ENCODE results near the gene TCIRG1.

The TCIRG1 gene

DNA sequence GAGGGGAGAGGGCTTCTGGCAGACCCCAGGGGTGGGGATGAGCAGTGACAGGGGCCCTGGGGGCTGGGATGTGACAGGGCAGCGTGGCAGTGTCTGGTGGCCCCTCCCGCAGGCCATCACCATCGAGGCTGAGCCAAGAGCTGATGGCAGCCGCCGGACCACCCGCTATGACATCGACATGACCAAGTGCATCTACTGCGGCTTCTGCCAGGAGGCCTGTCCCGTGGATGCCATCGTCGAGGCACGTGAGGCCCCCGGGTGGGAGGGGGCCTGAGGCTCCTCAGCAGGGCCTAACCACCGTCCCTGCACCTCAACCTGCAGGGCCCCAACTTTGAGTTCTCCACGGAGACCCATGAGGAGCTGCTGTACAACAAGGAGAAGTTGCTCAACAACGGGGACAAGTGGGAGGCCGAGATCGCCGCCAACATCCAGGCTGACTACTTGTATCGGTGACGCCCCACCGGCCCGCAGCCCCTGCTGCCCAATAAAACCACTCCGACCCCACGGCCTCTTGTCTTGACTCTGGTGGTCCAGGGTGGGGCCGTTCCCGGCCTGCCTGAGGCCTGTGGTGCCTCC lies 2.6 kb upstream of the TCIRG1 start:
- FAIRE-seq (no peak), DNase-seq (ENCODE audit: insufficient read length, low spot score) (no peak)
- TF ChIP-seq TAF1 (IDR thresholded peaks at IDR 0.05; ENCODE audit: low read depth, low read length) (no peak), POLR2AphosphoS5 (IDR thresholded peaks at IDR 0.05; ENCODE audit: low read depth, low read length) (no peak), SPI1 (IDR thresholded peaks at IDR 0.05; ENCODE audit: low read depth, low read length) (no peak), POLR2A (IDR thresholded peaks at IDR 0.05; ENCODE audit: low read depth, low read length) (no peak), POU2F2 (IDR thresholded peaks at IDR 0.05; ENCODE audit: low read depth, low read length) (no peak), PAX5 (IDR thresholded peaks at IDR 0.05; ENCODE audit: insufficient read depth, low read length, severe bottlenecking) (no peak)

DNA sequence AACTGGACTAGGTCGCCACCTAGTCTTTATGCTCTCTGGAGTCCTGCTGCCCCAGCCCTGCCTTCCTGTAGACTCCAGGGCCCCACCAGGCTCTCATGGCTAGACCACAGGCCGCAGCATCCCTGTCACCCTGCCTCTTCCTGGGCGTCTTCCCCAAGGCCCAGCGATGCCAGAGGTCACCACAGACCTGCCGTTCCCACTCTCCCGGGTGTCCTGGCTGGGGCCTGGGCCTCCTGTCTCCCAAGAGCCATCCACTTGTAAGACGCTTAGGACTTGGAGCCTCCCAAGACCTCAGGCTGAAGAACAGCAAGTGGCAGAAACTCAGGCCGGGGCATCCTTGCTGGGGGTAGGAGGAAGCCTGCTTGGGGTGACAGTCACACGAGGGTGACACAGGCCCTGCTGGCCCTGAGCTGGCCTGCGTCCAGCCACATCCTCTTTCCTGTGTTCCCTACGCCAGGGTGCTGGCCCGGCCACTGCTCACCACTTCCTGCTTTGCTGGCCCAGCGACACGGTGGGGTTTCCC lies 2.0 kb upstream of the TCIRG1 start:
- peak; percentile 65 for TF ChIP-seq SPI1 (IDR thresholded peaks at IDR 0.05; ENCODE audit: low read depth, low read length)
- no peak for TF ChIP-seq PAX5 (IDR thresholded peaks at IDR 0.05; ENCODE audit: insufficient read depth, low read length, severe bottlenecking)
- FAIRE-seq (no peak), DNase-seq (ENCODE audit: insufficient read length, low spot score) (no peak)

DNA sequence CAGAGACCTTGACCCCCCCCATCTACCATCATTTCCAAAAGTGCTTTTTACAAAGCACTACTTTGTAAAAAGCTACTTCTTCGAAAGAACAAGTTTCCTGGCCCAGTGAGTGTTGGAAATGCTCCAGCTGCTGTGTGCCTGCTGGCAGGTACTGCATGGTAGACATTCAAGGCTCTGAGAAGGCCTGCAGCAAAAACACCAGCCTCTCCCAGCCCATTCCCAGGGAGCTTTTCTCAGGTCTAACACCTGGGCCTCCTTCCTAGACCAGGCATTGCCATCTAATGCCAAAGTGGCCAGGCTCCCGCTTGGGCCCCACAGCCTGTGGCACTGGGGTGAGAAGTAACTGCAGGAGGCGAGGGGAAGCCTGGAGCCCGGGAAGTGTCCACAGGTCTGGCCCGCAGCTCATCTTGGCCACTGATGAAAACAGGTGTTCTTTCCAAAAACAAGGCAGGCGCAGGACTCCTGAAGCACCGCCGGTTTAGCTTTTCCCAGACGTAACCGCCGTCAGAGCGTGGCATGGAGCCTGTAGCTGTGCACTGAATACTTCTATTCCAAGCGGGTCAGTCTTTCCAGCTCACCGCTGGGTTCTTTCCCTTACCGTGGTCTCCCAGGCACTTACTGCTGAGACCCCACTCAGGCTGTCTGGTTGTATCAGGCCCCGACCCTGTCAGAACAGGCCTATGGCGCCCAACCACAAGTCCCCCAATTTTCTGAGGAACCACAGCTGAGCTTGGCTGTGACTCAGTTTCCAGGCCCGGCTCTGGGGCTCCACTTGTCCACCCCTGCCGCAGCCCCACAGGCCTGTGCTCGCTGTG lies 1.2 kb upstream of the TCIRG1 start:
- no peak for FAIRE-seq
- DNase-seq (ENCODE audit: insufficient read length, low spot score): no peak

DNA sequence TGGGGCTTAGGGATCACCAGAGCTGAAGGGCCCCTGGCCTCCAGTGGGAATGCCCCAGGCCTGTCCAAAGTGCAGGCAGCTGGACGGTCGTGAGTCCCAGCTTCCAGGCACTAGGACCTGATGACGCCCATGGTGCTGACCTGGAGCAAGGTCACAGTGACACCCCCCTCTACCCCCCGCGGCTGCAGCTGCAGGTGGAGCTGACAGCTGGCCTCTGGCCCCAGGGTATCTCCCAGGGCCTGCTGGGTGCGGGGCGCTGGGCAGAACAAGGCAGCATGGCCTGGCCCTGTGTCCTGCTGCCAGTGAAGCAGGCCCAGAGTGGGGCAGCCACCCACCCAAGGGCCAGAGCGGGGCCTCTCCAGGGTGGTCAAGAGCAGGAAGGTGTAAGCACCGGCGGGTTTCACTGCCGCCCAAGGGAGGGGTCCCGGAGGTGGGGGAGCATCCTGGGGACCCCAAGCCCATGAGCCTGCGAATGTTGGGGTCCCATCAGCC lies 553 bp upstream of the TCIRG1 start:
- no peak for TF ChIP-seq POLR2A (IDR thresholded peaks at IDR 0.05; ENCODE audit: low read depth, low read length)
- FAIRE-seq (no peak), DNase-seq (ENCODE audit: insufficient read length, low spot score) (no peak)

More for the DNA sequence above, 1.2 kb upstream of the TCIRG1 start:
- TF ChIP-seq TAF1 (IDR thresholded peaks at IDR 0.05; ENCODE audit: low read depth, low read length): no peak
- no peak for TF ChIP-seq SPI1 (IDR thresholded peaks at IDR 0.05; ENCODE audit: low read depth, low read length)
- no peak for TF ChIP-seq POLR2A (IDR thresholded peaks at IDR 0.05; ENCODE audit: low read depth, low read length)
- no peak for TF ChIP-seq POU2F2 (IDR thresholded peaks at IDR 0.05; ENCODE audit: low read depth, low read length)
- TF ChIP-seq PAX5 (IDR thresholded peaks at IDR 0.05; ENCODE audit: insufficient read depth, low read length, severe bottlenecking): no peak
- no peak for TF ChIP-seq POLR2AphosphoS5 (IDR thresholded peaks at IDR 0.05; ENCODE audit: low read depth, low read length)

DNA sequence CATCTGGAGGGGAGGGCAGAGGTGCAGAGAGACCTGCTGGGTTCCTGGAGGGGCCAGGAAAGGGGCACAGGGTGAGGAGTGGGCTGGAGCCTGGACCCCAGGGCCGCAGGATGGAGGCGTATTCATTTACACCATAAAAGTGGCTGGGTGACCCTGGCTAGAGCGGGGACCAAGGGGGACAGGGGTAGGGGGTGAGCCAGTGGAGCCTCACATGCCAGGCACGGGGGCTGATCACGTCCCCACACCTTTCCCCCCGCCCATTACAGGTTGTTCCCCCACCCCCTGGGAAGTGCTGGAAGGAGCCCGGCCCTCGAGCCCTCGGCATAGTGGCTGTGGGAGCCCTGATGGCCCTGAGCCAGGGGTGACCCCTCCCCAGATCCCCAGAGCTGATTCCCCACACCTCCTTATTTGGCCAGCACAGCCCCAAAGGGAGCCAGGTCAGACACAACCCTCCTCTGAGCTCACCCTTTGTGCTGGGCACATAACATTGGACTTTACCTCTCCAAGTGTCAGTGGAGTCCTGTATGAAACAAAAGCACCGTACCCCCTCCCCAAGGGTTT lies 781 bp downstream of the TCIRG1 start:
- no peak for TF ChIP-seq TAF1 (IDR thresholded peaks at IDR 0.05; ENCODE audit: low read depth, low read length)
- TF ChIP-seq POLR2AphosphoS5 (IDR thresholded peaks at IDR 0.05; ENCODE audit: low read depth, low read length): no peak
- TF ChIP-seq POLR2A (IDR thresholded peaks at IDR 0.05; ENCODE audit: low read depth, low read length): no peak
- TF ChIP-seq PAX5 (IDR thresholded peaks at IDR 0.05; ENCODE audit: insufficient read depth, low read length, severe bottlenecking): no peak
- TF ChIP-seq SPI1 (IDR thresholded peaks at IDR 0.05; ENCODE audit: low read depth, low read length): no peak
- no peak for TF ChIP-seq POU2F2 (IDR thresholded peaks at IDR 0.05; ENCODE audit: low read depth, low read length)
- no peak for FAIRE-seq
- no peak for DNase-seq (ENCODE audit: insufficient read length, low spot score)

DNA sequence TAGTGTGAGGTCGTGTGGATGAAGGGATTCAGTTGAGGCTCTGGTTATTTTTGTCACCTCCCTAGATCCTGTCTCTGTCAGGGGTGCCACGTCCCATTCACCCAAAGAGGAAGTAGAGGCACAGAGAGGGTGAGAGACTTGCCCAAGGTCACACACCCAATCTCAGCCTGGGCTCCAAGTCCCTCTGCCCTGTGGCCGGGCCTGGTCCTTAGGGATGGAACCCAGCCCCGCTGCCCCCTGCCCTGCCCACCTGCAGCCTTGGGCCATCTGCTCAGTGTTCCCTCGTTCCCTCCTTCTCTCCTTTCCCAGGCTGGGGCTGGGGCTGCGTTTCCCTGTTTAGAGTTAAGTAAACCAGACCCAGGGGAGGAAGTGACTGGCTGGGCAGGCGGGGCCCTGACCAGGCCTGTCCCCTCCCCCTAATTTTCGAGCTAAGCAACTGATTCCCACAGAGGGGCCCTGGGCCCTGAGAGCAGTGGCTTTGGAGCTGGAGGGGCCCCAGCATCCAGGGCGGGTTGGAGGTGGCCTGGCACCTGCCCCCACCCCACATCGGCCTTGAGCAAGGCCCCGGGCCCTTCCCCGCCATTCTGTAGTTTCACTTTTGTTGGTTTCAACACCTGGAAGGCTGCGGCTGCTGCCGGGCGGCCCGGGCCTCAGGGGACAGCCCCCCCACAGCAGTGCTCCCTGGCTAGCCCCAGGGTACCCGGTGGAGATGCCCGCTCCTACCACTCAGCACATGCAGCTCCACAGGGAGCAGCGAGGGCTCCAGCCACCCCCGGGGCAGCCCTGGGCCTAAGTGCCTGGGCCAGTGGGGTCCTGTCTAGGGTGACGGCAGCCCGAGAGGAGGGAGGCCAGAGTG lies 1.5 kb downstream of the TCIRG1 start:
- FAIRE-seq: peak; percentile 87
- TF ChIP-seq SPI1 (IDR thresholded peaks at IDR 0.05; ENCODE audit: low read depth, low read length): peak; percentile 70
- TF ChIP-seq PAX5 (IDR thresholded peaks at IDR 0.05; ENCODE audit: insufficient read depth, low read length, severe bottlenecking): no peak
- 0 out of 2 replicates have a peak, but pooled peaks have one; percentile 14 for TF ChIP-seq TAF1 (IDR thresholded peaks at IDR 0.05; ENCODE audit: low read depth, low read length)
- no peak for TF ChIP-seq POU2F2 (IDR thresholded peaks at IDR 0.05; ENCODE audit: low read depth, low read length)
- TF ChIP-seq POLR2AphosphoS5 (IDR thresholded peaks at IDR 0.05; ENCODE audit: low read depth, low read length): no peak
- peak; percentile 88 for DNase-seq (ENCODE audit: insufficient read length, low spot score)

DNA sequence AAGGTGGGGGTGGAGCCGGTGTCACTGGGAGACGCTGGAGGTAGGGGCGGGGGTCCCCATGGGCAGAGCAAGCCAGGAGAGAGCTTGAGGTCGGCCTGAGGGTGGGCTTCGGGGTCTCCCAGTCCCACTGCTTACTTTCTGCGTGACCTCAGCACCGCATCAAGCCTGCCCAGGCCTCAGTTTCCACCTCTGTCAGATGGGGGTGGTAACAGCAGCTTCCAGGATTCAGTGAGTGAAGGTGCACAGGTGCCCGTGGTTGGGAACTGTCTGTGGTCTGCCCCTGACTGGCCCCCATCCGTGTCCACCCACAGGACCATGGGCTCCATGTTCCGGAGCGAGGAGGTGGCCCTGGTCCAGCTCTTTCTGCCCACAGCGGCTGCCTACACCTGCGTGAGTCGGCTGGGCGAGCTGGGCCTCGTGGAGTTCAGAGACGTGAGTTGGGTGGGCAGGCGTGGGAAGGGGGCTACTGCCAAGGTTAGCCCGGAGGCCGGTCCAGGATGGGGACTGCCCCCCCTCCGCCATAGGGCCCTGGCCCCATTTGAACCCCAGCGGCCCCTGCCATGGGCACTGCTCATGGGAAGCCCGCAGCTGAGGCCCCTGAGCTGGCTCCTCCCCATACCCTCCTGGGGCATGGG lies 2.2 kb downstream of the TCIRG1 start:
- FAIRE-seq (no peak), DNase-seq (ENCODE audit: insufficient read length, low spot score) (no peak)
- TF ChIP-seq SPI1 (IDR thresholded peaks at IDR 0.05; ENCODE audit: low read depth, low read length) (no peak), POU2F2 (IDR thresholded peaks at IDR 0.05; ENCODE audit: low read depth, low read length) (no peak), POLR2A (IDR thresholded peaks at IDR 0.05; ENCODE audit: low read depth, low read length) (no peak), POLR2AphosphoS5 (IDR thresholded peaks at IDR 0.05; ENCODE audit: low read depth, low read length) (no peak), TAF1 (IDR thresholded peaks at IDR 0.05; ENCODE audit: low read depth, low read length) (no peak), PAX5 (IDR thresholded peaks at IDR 0.05; ENCODE audit: insufficient read depth, low read length, severe bottlenecking) (no peak)

DNA sequence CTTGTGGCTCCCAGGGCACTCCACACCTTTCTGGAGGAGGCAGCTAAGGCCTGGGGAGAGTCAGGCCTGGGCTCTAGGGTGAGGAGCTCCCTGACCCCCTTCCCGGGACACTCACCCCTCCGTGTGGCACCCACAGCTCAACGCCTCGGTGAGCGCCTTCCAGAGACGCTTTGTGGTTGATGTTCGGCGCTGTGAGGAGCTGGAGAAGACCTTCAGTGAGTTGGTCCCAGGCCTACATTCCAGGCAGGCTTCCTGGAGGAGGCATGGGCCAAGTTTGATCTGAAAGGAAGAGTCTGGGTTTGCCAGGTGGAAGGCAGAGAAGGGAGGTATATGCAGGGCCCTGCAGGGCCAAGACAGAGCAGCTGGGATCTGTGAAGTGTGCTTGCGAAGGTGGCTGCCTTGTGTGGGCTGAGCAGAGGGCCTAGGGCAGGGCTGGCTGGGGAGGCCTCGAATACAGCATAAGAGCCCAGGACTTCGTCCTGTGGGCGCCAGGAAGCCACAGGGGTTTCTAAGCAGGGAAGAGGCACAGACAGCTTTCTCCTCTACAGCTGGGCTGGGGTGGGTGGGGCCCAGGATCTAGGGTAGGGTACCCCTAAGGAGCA lies 2.9 kb downstream of the TCIRG1 start:
- no peak for TF ChIP-seq TAF1 (IDR thresholded peaks at IDR 0.05; ENCODE audit: low read depth, low read length)
- no peak for TF ChIP-seq POU2F2 (IDR thresholded peaks at IDR 0.05; ENCODE audit: low read depth, low read length)
- TF ChIP-seq POLR2AphosphoS5 (IDR thresholded peaks at IDR 0.05; ENCODE audit: low read depth, low read length): no peak
- no peak for TF ChIP-seq POLR2A (IDR thresholded peaks at IDR 0.05; ENCODE audit: low read depth, low read length)
- no peak for TF ChIP-seq SPI1 (IDR thresholded peaks at IDR 0.05; ENCODE audit: low read depth, low read length)
- no peak for TF ChIP-seq PAX5 (IDR thresholded peaks at IDR 0.05; ENCODE audit: insufficient read depth, low read length, severe bottlenecking)
- no peak for FAIRE-seq
- DNase-seq (ENCODE audit: insufficient read length, low spot score): no peak

Data from GM12891 (cell line).